ENCODE data around the gene DYNLRB1.

The DYNLRB1 gene

DNA sequence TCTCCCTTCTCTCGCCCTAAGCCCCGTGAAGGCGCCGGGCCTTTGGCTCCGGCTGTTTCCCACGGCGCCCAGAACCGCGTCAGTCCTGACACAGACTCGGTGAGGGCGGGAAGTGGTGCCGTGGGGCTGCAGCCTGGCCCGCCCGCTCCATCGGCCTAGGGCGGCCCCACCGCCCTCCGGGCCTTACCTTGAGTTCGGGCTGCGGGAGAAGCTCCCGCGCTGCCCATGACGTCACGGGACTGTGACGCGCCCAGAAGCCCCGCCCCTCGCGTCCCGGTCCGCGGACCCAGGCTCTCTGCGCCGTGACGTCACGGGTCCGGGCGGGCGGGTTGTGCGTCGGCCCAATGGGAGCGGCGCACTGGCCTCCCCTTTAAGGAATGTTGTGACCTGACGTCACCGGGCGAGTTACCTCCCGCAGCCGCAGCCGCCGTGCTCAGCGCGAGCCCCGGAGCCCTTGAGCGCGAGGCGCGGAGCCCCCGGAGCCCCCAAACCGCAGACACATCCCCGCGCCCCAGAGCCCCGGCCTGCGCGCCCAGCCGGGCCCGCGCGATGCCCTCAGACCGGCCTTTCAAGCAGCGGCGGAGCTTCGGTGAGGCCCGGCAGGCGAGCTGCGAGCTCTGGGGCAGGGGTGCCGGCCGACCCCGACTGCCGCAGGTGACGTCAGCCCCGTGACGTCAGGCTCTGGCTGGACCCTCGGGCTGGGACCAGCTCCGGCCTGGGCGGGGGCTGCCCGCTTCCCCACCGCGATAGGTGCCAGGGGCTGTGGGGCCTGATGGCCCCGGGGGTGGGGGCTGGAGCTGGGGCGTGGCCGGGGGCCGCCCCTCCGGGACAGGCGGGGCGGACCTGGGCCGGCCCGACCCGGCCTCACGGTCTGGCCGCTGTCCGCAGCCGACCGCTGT, 42.3 kb downstream of the DYNLRB1 start, which contains the start of gene MAP1LC3A:
Gene MAP1LC3A, plus strand, starts transcription at position 399 of the 899 bp plus-strand sequence. Its CDS starts 151 bp downstream, at position 550.
- peak; percentile 88 for DNase-seq (ENCODE audit: low read depth in 2 of 2)

DNA sequence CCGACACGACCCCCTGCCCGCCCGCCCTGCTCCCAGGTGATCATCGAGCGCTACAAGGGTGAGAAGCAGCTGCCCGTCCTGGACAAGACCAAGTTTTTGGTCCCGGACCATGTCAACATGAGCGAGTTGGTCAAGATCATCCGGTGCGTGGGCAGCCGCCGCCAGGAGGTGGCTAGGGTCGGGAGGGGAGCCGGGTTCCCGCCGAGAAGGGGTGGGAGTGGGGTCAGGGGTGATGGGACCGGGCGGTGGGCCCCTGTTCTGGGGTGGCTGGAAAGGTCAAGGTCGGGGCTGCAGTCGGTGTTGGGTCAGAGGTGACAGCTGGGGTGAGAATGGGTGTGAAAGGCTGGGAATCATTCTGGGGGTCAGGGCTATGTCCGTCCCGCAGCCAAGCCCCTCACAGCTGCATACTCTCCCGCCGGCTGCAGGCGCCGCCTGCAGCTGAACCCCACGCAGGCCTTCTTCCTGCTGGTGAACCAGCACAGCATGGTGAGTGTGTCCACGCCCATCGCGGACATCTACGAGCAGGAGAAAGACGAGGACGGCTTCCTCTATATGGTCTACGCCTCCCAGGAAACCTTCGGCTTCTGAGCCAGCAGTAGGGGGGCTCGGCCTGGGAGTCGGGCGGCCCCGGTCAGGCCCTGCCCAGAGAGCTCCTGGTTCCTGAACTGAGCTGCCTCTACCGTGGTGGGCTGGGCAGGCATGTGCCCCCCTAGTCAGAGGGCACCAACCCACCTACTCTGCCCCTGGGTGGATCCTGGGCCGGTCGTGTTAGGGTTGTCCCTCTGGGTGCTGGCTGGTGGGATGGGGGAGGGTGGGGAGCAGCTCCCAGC, 43.3 kb downstream of the DYNLRB1 start:
- DNase-seq (ENCODE audit: low read depth in 2 of 2) = no peak

DNA sequence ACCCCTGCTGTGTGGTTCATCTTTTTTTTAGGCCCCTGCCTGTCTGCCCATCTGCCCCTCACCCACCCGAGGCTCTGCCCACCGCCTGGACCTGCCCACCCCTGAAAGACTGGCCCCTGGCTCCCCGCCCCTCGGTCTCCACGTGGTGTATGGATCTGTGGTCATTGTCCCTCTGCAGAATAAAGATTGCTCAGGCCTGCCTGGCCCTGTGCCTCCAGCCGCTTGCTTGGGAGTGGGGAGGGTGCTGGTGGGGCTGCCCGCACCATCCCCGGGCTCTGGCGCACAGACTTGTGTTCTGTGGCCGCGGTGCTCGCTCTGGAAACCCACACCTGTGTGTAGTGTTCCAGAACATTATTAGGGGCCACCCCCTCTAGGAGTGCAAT, 43.9 kb downstream of the DYNLRB1 start:
- no peak for DNase-seq (ENCODE audit: low read depth in 2 of 2)

DNA sequence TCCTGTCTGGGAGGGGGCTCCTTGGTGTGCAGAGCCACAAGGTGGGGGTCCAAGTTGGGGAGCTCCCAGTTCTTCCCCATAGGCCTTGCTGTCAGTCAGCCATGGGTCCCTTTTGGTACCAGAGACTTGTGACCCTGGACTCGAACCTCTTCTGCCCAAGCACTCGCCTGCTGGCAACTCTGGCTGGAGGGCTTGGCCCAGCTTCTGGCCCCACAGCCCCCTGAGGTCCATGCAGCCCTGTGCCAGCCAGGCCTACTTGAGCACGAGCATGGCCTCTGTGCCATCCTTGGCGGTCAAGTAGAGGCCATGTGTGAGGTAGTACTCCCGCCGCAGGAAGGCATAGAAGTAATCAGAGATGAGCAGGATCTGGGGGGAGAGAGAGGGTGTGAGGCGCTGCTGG, 44.4 kb downstream of the DYNLRB1 start:
- DNase-seq (ENCODE audit: low read depth in 2 of 2) = no peak

DNA sequence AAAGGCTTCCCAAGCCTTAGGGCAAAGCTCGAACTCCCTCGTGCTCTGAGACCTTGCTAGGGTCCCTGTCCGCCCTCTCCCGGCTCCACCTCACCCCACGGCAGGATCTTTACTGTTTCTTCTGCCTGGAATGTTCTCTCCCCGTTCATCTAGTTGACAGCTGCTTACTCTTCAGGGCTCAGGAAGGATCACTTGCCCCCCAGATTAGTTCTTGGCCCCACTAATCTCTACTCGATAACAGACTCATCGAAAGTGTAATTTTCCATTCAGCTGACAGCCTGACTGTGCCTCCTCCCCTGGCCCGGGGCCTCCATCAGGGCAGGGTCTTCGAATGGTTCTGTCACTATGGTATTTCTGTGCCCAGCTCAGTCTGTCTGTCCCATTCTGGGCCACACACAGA, 45.4 kb downstream of the DYNLRB1 start:
- no peak for DNase-seq (ENCODE audit: low read depth in 2 of 2)

DNA sequence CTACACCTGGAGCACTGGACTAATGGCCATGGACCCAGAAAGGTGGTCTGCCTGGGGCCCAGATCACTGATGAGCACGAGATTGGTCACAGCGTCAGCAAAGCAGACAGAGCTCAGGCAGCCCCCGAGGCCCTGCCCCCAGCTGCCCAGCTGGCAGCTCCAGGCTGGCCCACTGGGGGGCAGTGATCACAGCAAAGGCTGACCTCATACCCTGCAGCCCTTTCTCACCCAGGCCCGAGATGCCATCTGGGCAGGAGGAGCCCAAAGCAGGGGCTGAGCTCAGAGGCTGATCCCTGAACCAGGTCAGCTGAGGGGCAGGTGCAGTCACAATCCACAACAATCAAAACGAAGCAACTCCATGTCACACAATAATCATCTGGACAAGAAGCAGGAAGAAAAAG, 46.4 kb downstream of the DYNLRB1 start:
- DNase-seq (ENCODE audit: low read depth in 2 of 2) = no peak

DNA sequence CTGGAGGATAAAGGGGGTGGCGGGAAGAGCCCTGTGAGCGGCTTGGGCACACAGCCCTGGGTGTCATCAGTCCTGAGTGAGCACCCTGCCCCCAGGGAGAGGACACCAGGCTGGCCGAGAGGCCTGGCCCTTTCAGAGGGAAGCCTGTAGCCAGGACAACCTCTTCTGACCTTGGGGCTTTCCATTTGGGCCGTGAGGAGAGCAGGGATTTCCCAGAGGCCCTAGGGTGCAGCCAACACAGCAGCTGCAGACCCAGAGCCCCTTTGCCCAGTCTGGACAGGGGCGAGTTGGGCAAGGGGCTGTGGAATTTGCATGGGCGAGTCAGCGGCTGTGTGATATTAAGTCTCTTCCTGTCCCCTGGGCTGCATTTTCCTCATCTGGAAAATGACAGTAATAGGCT, 48.6 kb downstream of the DYNLRB1 start:
- DNase-seq (ENCODE audit: low read depth in 2 of 2) = no peak

DNA sequence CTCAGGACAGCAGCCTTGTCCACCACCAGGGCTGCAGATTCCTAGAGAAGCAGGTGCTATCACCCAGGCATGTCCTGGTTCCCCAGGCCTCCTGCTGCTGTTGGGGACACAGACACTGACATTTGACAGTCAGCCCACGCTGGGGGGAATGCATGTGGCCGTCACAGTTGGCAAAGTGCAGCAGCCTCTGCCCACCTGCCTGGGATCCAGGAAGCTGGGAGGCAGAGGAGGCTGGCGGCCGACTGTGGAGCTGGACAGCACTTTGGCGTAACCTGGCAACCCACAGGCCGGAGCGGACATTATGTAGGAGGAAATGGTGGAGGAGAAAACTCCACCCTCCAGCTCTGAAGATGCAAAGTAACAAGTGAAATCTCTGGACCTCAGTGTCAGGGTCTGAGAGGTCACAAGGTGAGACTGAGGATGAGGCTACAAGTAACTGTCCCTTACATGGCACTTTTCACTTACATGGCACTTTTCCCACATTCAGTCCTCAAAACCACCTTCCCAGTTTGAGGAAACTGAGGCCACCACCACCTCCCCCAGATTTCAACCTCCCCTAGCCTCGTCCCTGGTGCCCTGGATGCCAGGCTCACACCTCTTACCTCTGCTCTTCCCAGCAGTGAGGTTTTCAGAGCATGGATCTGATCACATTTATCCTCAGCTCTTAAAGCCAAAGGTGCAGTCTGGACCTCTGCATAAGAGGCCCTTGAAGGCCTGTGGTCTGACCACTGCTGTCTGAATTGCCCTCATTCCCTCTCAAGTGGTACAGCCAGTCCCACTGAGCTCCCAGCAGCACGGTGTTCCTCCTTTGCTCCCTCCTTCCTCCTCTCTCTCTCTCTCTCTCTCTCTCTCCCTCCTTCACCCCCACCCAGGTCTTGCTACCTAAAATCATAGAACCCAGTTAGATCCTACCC, 51.0 kb downstream of the DYNLRB1 start:
- no peak for DNase-seq (ENCODE audit: low read depth in 2 of 2)

DNA sequence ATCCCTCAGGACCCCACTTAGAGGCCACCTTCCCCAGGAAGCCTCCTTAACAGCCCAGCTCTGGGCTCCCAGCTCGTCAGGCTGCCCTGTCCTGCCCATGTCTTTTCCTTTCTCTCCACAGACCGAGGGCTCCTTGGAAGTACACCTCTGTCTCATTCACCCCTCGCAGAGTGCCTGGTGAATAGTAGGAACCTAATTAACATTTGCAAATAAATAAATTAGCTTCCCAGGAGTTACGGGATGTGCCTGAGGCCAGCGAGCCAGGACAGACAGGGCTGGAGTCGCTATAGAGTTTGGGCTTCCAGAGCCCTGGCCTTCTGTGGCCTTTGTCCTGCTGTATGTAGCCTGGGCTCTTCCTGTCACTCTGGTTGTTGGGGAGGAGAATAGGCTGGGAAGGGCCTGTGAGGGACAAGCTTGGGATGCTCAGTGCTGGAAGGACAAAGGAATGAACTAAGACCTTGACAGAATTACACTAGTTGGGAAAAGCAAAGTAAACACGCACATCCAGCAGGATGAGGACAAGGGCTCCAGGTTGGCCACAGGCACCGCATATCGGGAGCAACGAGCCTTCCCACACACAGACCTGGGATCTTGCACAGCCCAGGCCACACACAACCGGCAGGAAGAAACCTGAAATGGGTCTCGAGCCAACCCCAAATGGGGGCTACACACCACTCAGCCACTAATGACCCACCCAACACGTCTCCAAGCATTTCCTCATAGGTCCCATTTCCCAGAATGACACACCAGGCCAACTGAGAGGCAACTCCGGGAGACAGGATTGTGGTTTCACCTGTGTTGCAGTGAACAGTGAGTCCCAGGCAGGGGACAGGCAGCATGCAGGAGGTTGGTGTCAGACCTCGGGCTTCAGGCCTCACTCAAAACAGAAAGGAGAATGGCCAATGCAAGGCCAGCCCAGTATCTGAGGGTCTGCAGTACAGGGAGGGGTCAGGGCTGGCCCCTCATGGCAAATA, 52.0 kb downstream of the DYNLRB1 start:
- no peak for DNase-seq (ENCODE audit: low read depth in 2 of 2)

DNA sequence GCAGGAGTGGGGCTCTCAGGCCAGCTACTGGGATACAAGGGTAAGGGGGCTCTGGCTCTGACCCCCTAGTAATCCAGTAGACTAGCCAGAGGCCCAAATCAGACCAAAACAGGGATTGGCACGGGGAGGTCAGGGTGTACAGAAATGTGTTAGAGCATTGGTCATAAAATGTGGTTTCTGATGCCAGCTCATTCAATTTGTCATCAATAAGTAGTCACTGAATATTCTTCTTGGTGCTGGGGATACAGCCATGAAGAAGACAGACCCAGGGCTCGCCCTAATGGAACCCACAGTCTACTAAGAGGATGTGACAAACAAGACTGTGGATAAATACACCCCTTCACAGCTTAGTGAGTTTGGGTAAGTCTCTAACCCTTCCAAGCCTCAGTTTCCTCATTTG, 53.4 kb downstream of the DYNLRB1 start:
- DNase-seq (ENCODE audit: low read depth in 2 of 2) = no peak

DNA sequence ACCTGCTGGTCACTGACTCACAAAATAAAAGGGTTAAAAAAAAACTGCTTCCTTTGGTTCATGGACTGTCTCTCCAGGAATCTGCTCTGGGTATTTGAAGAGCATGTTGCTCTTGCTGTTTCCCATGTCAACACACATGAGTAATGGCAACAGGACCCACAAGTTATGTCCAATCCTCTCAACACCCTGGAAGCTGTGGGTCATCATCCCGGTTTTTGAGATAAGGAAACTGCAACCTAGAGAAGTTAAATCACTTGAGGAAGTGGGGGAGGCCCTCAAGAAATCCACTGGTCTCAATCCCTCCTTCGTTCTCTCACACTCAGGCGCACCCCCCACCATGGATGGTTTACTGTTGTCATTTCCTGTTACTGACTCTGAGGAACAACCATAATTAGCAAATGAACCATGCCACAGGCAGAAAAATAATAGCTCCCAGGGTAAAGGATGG, 54.7 kb downstream of the DYNLRB1 start:
- no peak for DNase-seq (ENCODE audit: low read depth in 2 of 2)

DNA sequence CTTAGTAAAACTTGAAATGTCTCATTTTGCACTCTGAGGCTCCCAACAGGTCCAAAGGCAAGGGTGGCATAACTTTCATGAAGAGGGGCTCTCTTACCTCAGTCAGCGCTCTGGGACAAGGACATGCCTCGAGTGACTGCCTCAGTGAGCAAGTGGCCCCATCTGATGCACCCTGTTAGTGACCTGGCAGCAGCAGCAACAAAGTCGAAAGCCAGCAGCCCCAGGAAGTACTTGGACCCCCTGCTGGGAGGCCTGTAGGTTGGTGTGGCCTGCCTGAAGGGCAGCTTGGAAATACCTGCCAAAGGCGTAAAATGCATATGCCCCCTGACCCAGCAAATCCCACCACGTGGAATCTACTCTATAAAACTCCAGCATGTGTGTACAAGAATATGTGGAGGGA, 55.5 kb downstream of the DYNLRB1 start:
- no peak for DNase-seq (ENCODE audit: low read depth in 2 of 2)

DNA sequence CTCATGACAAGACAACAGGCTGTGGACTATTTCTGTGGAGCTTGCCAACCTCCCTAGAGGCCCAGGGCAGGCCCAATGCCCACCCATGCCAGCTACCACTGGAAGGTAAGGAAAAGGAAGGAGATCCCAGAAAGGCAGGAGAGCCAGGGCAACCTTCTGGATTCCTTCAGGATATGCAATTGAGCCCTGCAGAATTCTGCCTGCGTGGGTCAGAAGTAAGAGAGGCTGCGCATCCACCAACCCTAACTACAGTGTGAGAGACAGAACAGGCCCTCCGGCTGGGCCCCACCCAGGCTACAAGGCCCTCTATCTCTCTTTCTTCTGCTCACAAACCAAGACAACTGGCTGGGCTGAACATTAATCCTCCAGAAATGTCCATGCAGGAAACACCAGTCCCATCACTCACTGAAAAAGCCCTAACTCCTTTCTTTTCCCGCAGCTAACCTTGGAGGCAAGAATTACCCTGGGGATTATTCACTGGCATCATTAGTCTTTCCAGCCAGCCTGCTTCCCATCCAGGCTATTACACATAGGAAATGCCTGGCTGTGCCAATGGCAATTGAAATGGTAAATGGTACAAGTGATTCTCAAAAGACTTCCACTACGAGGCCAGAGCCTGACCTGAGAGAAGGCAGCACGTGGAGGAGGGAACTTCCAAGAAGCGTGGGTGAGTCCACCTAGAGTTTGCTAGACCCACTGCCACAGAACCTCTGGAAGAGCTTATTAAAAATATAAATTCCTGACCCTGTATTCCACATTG, 57.5 kb downstream of the DYNLRB1 start:
- DNase-seq (ENCODE audit: low read depth in 2 of 2) = no peak

DNA sequence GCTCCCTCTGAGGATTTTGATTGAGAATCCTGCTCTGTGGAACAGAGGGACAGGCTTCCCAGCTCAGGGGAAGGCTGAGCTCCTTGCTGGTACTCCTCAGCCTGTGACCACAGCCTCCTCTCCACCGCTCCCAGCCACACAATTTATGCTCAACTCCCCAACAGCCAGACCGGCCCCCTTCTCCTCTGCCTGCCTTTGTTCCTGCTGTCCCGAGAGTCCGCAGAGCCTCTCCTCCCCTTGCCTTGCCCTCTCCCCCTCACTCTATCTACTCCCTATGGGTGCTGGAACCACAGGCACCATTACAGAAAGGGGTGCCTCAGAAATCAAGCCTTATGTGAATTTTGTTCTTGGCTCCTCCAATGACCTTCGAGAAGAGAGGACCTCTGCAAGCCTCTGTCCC, 58.2 kb downstream of the DYNLRB1 start:
- DNase-seq (ENCODE audit: low read depth in 2 of 2) = no peak

DNA sequence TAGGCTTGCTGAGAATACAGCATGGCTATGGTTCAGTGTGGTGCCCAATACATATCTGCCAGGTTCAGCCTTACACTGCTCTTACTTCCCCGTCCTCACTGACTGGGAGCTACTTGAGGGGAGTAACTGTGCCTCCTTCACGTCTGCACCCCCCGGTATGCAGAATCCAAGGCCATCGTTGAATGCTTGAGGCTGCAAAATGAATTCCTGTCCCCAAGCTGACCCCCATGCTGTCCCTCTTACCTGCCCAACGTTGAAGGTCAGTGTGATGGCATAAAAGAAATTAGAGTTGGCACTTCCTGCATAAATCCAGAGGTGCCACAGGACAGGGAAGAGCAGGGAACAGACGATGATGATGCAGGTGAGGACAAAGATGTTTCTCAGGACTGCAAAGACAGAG, 58.6 kb downstream of the DYNLRB1 start:
- DNase-seq (ENCODE audit: low read depth in 2 of 2) = no peak

DNA sequence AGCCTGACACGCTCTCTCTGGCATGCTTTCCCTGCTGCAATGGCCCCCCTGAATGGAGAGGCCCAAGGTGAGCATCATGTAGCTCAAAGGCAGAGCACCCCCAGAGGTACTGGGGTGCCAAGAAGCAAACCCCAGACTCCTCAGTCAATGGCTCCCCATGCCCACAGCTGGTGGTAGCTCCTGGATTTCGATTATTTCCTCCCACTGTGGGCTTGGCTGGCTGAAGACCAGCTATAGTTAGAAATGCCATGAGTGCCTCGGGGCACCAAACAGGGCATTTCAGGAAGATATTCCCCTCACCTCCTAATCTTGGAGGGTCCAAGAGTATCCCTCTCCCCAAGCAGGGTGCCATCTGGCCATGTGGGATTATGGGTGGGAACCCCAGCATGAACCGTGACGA, 59.0 kb downstream of the DYNLRB1 start:
- no peak for DNase-seq (ENCODE audit: low read depth in 2 of 2)

DNA sequence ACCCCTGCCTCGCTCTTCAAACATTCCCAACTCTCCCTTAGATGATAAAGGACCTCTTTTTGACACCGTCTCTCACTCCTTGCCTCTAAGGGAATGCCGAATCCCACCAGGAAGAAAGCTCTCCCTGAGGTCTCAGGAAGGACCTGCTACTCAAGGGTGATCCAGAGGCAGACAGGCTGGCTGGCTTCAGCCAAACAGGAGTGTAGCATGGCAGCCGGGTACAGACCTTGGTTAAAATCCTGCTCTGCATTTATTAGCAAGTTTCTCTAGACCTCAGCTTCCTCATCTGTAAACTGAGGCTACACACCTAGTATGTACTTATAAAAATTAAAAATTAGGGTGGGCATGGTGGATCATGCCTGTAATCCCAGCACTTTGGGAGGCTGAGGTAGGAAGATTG, 59.5 kb downstream of the DYNLRB1 start:
- no peak for DNase-seq (ENCODE audit: low read depth in 2 of 2)

DNA sequence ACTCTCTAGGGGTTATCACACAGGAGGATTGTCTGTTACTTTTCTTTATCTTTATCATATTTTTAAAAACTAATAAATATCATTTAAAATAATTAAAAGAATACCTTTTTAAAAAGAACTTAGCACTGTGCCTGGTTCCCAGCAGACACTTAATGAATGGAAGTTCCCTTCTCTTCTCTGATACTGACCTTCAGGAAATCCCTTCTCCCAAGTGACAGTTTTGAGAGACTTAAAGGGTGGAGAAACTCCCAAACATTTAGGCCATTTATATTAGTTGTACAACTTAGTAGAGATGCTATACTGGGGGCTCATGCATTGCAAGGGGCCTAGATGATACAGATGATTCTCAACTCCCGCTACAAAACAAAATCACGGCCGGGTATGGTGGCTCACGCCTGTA, 60.8 kb downstream of the DYNLRB1 start:
- DNase-seq (ENCODE audit: low read depth in 2 of 2) = no peak

DNA sequence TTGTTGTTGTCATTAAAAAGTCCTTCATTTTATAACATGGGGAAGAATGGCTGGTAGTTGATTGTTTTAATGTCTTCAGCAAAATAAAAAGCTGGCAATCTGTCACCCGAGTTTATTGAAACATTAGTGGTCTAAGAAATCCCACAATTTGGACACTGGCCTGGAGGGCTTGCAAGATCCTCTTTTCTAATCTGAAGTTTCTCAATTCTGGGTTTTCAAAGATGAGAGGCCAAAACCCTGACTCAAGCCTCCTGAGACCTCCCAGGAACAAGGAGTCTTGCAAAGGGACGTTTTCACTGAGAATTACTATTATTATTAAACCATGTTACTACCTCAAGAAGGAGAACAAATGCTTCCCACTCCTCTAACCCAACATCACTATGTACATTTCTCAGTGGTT, 61.8 kb downstream of the DYNLRB1 start:
- DNase-seq (ENCODE audit: low read depth in 2 of 2) = no peak

DNA sequence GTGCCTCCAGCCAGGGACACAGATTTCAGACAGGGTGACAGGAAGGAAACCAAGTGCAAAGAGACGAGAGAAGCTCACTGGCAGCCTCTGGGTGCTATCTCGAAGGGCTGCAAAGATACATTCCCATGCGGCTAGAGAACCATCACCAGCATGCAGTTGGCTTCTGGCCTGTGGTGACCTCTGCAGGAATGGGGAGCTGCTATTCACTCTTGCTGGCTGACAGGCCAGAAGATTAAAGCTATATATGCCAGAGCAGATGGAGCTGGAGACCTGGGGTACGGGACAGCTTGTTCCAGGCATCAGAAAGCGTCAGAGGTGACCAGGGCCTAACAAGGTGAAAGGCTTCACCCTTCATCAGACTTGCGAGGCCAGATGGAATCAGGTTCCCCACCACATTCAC, 62.3 kb downstream of the DYNLRB1 start:
- DNase-seq (ENCODE audit: low read depth in 2 of 2) = no peak
